Mucosa of descending colon (tissue), 3 donors: Measurements from ENCODE around the gene NFIB. TPM values are rescaled to one million over a fixed set of nuclear protein-coding genes. Genes with fewer than 3 reads are reported as not detected.

Source experiments
- ATAC-seq: fragments of 200-7000 bp; cut with Tn5 transposase; one replicate; pipeline ENCODE4 v1.9.1; 2020; ENCODE audit warnings: mild to moderate bottlenecking, moderate library complexity
- DNase-seq, 3 donors: peaks; one replicate each; pipeline ENCODE4 v3.0.0-alpha.2; 2020
- H3K36me3 ChIP-seq: fragments of 200-600 bp; one replicate; pipeline ENCODE4 v1.8.0; 2021; ENCODE audit warnings: low read depth, mild to moderate bottlenecking
- H3K4me1 ChIP-seq: fragments of 200-600 bp; one replicate; pipeline ENCODE4 v1.8.0; 2021; ENCODE audit warnings: low read depth, mild to moderate bottlenecking
- H3K4me3 ChIP-seq: fragments of 200-600 bp; one replicate; pipeline ENCODE4 v1.8.0; 2021; ENCODE audit warnings: mild to moderate bottlenecking
- H3K9me3 ChIP-seq: fragments of 200-600 bp; one replicate; pipeline ENCODE4 v1.8.0; 2021; ENCODE audit warnings: mild to moderate bottlenecking
- CTCF ChIP-seq: fragments of 200-600 bp; IDR thresholded peaks from one replicate; pipeline ENCODE4 v1.8.0; 2022; ENCODE audit warnings: antibody characterized with exemption, mild to moderate bottlenecking
- intact Hi-C, 2 donors: fragments of 100-400 bp; cut with DNase I in 1 of 2; cut with micrococcal nuclease in 1 of 2; formaldehyde crosslinking; loops; one replicate each; pipeline versions ENCODE4 v1.11.0 to v1.11.1; 2022; cut with DNase I, micrococcal nuclease
- total RNA-seq, 3 donors: library from RNA; stranded (reverse); fragmentation: NEBNext Ultra II Directional in 2 of 3; extraction: Animal tissue kit (Norgen Biotek cat#: 25700) in 2 of 3; gene quantifications; one replicate each; pipeline versions ENCODE4 v1.2.1 to v1.2.4, GENCODE V29; 2021 to 2023
- donor health status: DM: no; HTN: no; CAD: no; lungs with moderate emphysema.
- donor health status: DM: no; HTN: no; CAD: no.
- donor health status: DM: no; HTN: yes; CAD: no.

Gene NFIB
- total RNA-seq, 3 donors from 2014 or later: 59.7 to 85.5 (median 62.6) TPM

DNA sequence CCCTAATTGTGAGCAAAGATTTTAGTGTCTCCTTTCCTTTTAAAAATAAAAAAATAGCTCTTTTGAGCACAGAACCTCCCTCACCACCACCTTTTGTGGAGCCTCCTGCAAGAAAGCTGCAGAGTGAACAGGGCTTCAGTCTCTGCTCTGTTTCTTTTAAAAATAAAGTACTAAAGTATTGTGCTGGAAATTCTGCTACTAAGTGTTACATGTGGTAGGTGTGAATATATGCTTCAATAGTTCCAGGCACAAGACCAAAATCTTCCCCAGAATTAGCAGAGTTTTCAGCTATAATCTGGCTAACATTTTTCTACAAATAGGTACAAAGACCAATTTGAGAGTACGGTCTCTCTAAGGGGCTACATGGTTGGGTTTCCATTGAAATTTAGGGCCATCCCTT is 40.3 kb upstream of the NFIB start:
- Histone ChIP-seq H3K36me3 (no peaks in the 10 kb centered on the region), H3K4me3 (no peak overlapping the region), H3K4me1 (peaks cover 2% of the 10 kb centered on the region), H3K9me3 (no peaks in the 10 kb centered on the region)
- DNase-seq (no peak), ATAC-seq (no peak)
- no peak for TF ChIP-seq CTCF
- intact Hi-C loops: loop anchor here in 1 of 2 donors (5.0 kb wide), 1 partner anchor 927 kb away; no protein-coding TSS in a partner anchor

DNA sequence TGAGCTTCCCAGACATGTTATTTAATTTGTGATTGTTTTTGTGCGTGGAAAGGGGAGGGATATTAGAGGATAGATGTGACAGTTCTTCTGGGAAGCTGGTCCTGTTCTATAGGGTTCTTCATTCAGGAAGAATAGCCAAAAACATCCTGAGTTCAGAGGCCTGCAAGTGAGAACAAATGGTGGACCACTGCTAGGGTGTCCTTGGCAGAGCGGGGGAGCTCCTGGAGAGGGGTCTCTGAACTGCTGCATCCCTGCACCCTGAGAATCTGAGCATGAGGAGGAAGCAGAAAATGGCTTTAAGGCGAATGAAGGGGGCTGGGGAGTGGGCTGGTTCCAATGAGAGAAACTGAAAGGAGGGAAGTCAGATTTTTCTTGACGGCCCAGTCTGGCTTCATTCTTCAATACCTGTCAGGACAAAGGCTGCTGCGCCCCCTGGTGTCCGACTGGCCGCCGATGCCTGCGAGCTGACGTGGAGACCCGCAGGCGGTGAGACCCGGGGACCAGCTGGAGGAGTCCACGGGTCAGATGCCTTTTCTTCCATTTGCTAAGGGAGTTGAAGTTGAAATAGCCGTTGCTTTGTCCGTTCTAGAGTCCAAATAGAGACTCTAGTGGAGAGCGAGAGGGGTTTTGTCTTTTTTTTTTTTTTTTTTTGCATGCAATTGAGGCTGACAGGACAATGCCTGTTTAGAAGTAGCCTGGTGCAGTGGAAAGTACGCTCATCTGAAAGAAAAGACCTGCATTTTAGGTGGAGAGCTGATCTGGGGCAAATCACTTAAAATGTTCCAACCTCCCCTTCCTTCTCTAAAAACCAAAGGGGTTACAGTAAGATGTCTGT is 39.5 kb upstream of the NFIB start:
- H3K4me3 ChIP-seq: no peak overlapping the region
- H3K9me3 ChIP-seq: no peaks in the 10 kb centered on the region
- H3K4me1 ChIP-seq: peaks cover 10% of the 10 kb centered on the region
- H3K36me3 ChIP-seq: no peaks in the 10 kb centered on the region
- intact Hi-C loops: loop anchor here in 1 of 2 donors (5.0 kb wide), 1 partner anchor 926 kb away; no protein-coding TSS in a partner anchor
- ATAC-seq (peak; percentile 87), DNase-seq (peak; percentile 83 to 98 (median 92))
- TF ChIP-seq CTCF: peak; percentile 72

- H3K4me1 ChIP-seq: peaks cover 16% of the 10 kb centered on the region
- no peak for TF ChIP-seq CTCF
- H3K36me3 ChIP-seq: no peaks in the 10 kb centered on the region
- no peak for ATAC-seq
- intact Hi-C loops: loop anchor here in 1 of 2 donors (5.0 kb wide), 1 partner anchor 925 kb away; no protein-coding TSS in a partner anchor
- no peaks in the 10 kb centered on the region for H3K9me3 ChIP-seq
- DNase-seq: no peak
- no peak overlapping the region for H3K4me3 ChIP-seq
Observed at GRCh38 chr9:14352503-14352902, 38.6 kb upstream of the NFIB start.

GRCh38 chr9:14351221-14351836 is 37.4 kb upstream of the NFIB start:
- no peak for TF ChIP-seq CTCF
- Histone ChIP-seq H3K4me1 (peaks cover 21% of the 10 kb centered on the region), H3K36me3 (no peaks in the 10 kb centered on the region), H3K4me3 (no peak overlapping the region), H3K9me3 (no peaks in the 10 kb centered on the region)
- intact Hi-C loops: loop anchor here in 1 of 2 donors (5.0 kb wide), 1 partner anchor 924 kb away; no protein-coding TSS in a partner anchor
- ATAC-seq (no peak), DNase-seq (no peak)

DNA sequence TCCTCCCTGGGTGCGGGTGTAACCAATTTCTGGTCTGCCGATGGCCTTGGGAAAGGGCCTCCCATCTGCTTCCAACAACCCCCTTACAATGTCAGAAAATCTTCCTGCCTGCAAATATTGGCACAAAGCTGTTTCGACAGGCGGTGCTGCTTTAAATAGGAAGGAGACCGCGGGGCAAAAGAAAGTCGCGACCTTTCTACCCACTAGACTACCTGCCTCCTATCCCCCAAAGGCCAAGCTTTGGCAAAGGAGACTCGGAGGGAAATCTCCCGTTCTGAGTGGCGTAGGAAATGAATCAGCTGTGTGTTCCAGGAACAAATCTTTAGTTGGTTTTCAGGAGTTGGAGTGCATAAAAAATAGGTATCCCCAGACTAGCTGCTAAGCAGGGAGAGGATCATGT is 36.8 kb upstream of the NFIB start:
- Histone ChIP-seq H3K4me1 (peaks cover 24% of the 10 kb centered on the region), H3K4me3 (no peak overlapping the region), H3K36me3 (no peaks in the 10 kb centered on the region), H3K9me3 (no peaks in the 10 kb centered on the region)
- intact Hi-C loops: loop anchor here in 1 of 2 donors (5.0 kb wide), 1 partner anchor 923 kb away; no protein-coding TSS in a partner anchor
- TF ChIP-seq CTCF: no peak
- ATAC-seq (no peak), DNase-seq (no peak)
